ENCODE data around the gene SPC24. TPM values are rescaled to one million over a fixed set of nuclear protein-coding genes. Genes with fewer than 3 reads are reported as not detected.

Gene SPC24
- total and polyA plus RNA-seq, 9 of the 15 experiments (the other 6 are each of a cell fraction or from before 2014, with no cell fraction given), result 18.2 to 154 (median 60.9) TPM

- Histone ChIP-seq H3K9me3 (replicated peaks; ENCODE audit: control insufficient read depth, insufficient read depth, low read depth, low read length) (0 out of 2 replicates have a peak, but pooled peaks cover 1% of the 10 kb centered on the region), H3K27me3 (ENCODE audit: control insufficient read depth in 2 of 2, insufficient read depth in 2 of 2, low read length in 2 of 2) (no peaks in the 10 kb centered on the region), H3K4me2 (ENCODE audit: insufficient read depth, low read length) (no peak overlapping the region), H3K36me3 (ENCODE audit: control insufficient read depth, insufficient read depth, low read length) (peaks cover 53% of the 10 kb centered on the region), H3K4me3 (no peak overlapping the region), H3K79me2 (ENCODE audit: control insufficient read depth, insufficient read depth, low read length) (peaks cover 5% of the 10 kb centered on the region), H3K27ac (ENCODE audit: extremely low read depth, low read depth, low read length) (no peak overlapping the region), H2AFZ (ENCODE audit: low read depth, low read length) (no peak overlapping the region), H4K20me1 (replicated peaks; ENCODE audit: control insufficient read depth, insufficient read depth, low read length) (0 out of 2 replicates have a peak, but pooled peaks cover under 1% of the 10 kb centered on the region), H3K4me1 (replicated peaks in 1 of 2; ENCODE audit: control insufficient read depth in 2 of 2, insufficient read depth in 2 of 2, low read length in 2 of 2) (peaks cover 12 to 53% of the 10 kb centered on the region in 2 experiments; a peak in 4 of 5 replicates), H3K9me1 (ENCODE audit: control insufficient read depth, insufficient read depth, low read length) (peaks cover 2% of the 10 kb centered on the region), H3K9ac (ENCODE audit: insufficient read depth in 1 of 2, low read depth in 2 of 2, low read length in 2 of 2) (peak overlapping the region in 1 of 2 experiments; percentile 26; a peak in 1 of 4 replicates)
- in situ Hi-C loops (cut with MboI) (no loop called here), intact Hi-C loops (cut with micrococcal nuclease) (no loop called here)
- ATAC-seq (peak; percentile 87), FAIRE-seq (no peak), DNase-seq (ENCODE audit: extremely low read depth in 1 of 4, low spot score in 3 of 4) (peak; percentile 27 to 85 (median 78))
- BruUV-seq (replicated peaks), result no TSS peak
- ChIA-PET POLR2A (interaction anchor here (0.6 to 2.4 kb wide), 4 partner anchors 29 to 305 kb away, joined by 3 to 5 read pairs (median 4); partner anchors contain the start of gene SMARCA4), CTCF (ENCODE audit: low intra/inter-chr PET ratio) (no interaction called here)
- WGBS (ENCODE audit: insufficient coverage, low coverage, missing lambda C conversion rate), result 62% methylated on average over 8 of the region's 8 CpGs
- TF ChIP-seq DACH1 (IDR thresholded peaks at IDR 0.05; ENCODE audit: partially characterized antibody), result no peak
- no peak for TF ChIP-seq FOXP1 (CRISPR knock-in tag; IDR thresholded peaks at IDR 0.05)
- no peak for TF ChIP-seq ETV6 (IDR thresholded peaks at IDR 0.05; ENCODE audit: borderline replicate concordance in 1 of 2, low read depth in 2 of 2, low read length in 1 of 2)
- TF ChIP-seq ETV6 (CRISPR knock-in tag; IDR thresholded peaks at IDR 0.05; ENCODE audit: borderline replicate concordance), result no peak
- no peak for TF ChIP-seq MTA3 (IDR thresholded peaks at IDR 0.05; ENCODE audit: borderline replicate concordance)
- no peak for TF ChIP-seq SMAD2 (IDR thresholded peaks at IDR 0.05; ENCODE audit: low read depth, low read length)
- TF ChIP-seq ZC3H8 (IDR thresholded peaks at IDR 0.05), result no peak
- TF ChIP-seq HEY1 (CRISPR knock-in tag; IDR thresholded peaks at IDR 0.05; ENCODE audit: borderline replicate concordance), result no peak
- no peak for TF ChIP-seq LARP7 (IDR thresholded peaks at IDR 0.05)
- TF ChIP-seq CBFA2T2 (conservative IDR thresholded peaks at IDR 0.05), result peak; percentile 36; the same call in 1 of the 2 replicates
- no peak for TF ChIP-seq C11orf30 (IDR thresholded peaks at IDR 0.05; ENCODE audit: low read depth)
- TF ChIP-seq RBM25 (IDR thresholded peaks at IDR 0.05; ENCODE audit: low read depth, low read length, severe bottlenecking), result peak; percentile 37
- TF ChIP-seq ZNF57 (CRISPR knock-in tag; IDR thresholded peaks at IDR 0.05), result no peak
- TF ChIP-seq USF2 (CRISPR knock-in tag; IDR thresholded peaks at IDR 0.05), result peak; percentile 94
- peak; percentile 28; the same call in 1 of the 2 replicates for TF ChIP-seq ATF3 (IDR thresholded peaks at IDR 0.05)
- no peak for TF ChIP-seq ATF3 (CRISPR knock-in tag; conservative IDR thresholded peaks at IDR 0.05)
- TF ChIP-seq BCOR (IDR thresholded peaks at IDR 0.05), result no peak
- TF ChIP-seq ZBTB33 (CRISPR knock-in tag; IDR thresholded peaks at IDR 0.05), result peak; percentile 41; the same call in 1 of the 2 replicates
- TF ChIP-seq BMI1 (IDR thresholded peaks at IDR 0.05; ENCODE audit: low read length), result no peak
- no peak for TF ChIP-seq CHD2 (IDR thresholded peaks at IDR 0.05; ENCODE audit: low read depth, low read length)
- TF ChIP-seq SMAD3 (CRISPR knock-in tag; conservative IDR thresholded peaks at IDR 0.05), result no peak
- TF ChIP-seq NCOA2 (IDR thresholded peaks at IDR 0.05; ENCODE audit: partially characterized antibody in 2 of 2), result no peak
- TF ChIP-seq ZNF551 (CRISPR knock-in tag; IDR thresholded peaks at IDR 0.05), result no peak
These were observed 35.7 kb upstream of the SPC24 start for GRCh38 chr19:11191273-11191755.
